Right lung (tissue), 5 donors: Measurements from ENCODE around the gene RPL37. TPM values are rescaled to one million over a fixed set of nuclear protein-coding genes. Genes with fewer than 3 reads are reported as not detected.
A peak's percentile ranks its signal among the peaks of the same experiment; 100 is the strongest.
"Not testable (repeated sequence)": the region's sequence is repeated elsewhere in the genome, so short reads cannot be mapped to it uniquely, and the experiment has no call there.

Experiments used
- DNase-seq, 2 donors: peaks; one replicate each; pipeline ENCODE4 v3.0.0-alpha.2; 2013
- polyA plus RNA-seq, 5 donors: library from polyadenylated mRNA; unstranded; fragments of 120-200 nt; gene quantifications; one replicate each; pipeline versions ENCODE4 v1.2.1 to v1.2.3, GENCODE V29; 2013; ENCODE audit warnings: inconsistent platforms in 1 of 5, low replicate concordance in 1 of 5; ENCODE audit not compliant: insufficient read length in 5 of 5, insufficient read depth in 1 of 5

The RPL37 gene
- polyA plus RNA-seq, 5 donors: 2,210 to 2,870 (median 2,405) TPM

GRCh38 chr5:40841068-40841805, 6.2 kb upstream of the RPL37 start, which contains the start of gene CARD6:
Gene CARD6, plus strand, starts transcription at chr5:40841367. Its CDS starts 16 bp downstream, at chr5:40841383.
- DNase-seq: peak; percentile 44 to 49

GRCh38 chr5:40838086-40838485, 3.1 kb upstream of the RPL37 start:
- DNase-seq: no peak

GRCh38 chr5:40834391-40834848, 602 bp downstream of the RPL37 start:
- peak in 1 of 2 donors; percentile 2 for DNase-seq

GRCh38 chr5:40833712-40834229, 1.3 kb downstream of the RPL37 start:
- DNase-seq: no peak

GRCh38 chr5:40832345-40832744, 2.7 kb downstream of the RPL37 start:
- DNase-seq: no peak

- no peak for DNase-seq
Observed at GRCh38 chr5:40831346-40832210, 3.4 kb downstream of the RPL37 start.

- no peak for DNase-seq
Observed at GRCh38 chr5:40829748-40830533, 5.1 kb downstream of the RPL37 start.

DNA sequence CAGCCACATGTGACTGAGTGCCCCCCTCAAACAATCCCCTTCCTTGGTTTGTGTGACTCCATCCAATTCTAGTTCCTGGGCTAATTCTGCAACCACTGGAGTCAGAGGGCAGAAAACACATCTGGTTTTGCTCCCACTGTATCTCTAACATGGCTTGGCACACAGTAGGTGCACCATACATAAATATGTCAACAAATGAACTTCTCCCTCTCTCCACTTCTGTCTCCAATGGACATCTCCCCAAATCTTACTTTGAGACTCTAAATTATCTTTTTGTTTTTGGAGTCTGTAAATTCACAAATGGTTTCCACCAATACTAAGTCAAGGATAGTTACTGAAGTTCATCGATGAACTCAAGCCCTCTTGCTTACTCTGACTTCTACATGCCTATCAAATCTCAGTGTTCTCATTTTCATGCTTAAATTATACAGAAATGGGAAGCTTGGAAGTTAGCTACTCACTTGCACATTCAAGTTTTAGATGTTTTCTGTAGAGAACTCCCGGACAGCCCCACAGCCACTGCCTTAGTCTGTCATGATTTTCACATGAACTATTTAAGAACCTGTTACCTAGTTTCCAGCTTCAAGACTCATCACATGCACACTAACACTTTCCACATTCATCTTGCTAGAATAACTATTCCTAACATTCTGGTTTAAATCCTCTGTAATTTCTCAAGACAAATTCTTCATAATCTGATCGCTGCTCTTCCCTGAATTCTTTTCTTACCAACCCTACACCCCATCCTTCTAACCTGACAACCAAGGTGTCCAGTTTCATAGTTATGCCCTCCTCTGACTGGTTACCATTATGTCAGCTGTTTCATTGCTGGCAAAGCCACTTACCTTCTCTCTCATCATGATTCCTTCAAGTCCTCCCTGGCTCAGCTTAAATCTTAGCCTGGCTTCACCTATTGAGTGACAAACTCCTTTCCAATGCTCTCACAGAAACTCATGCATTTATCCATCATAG, 6.0 kb downstream of the RPL37 start:
- DNase-seq: no peak

GRCh38 chr5:40828021-40828631, 6.9 kb downstream of the RPL37 start:
- no peak for DNase-seq

- no peak for DNase-seq
Observed at GRCh38 chr5:40827188-40827977, 7.6 kb downstream of the RPL37 start.

DNA sequence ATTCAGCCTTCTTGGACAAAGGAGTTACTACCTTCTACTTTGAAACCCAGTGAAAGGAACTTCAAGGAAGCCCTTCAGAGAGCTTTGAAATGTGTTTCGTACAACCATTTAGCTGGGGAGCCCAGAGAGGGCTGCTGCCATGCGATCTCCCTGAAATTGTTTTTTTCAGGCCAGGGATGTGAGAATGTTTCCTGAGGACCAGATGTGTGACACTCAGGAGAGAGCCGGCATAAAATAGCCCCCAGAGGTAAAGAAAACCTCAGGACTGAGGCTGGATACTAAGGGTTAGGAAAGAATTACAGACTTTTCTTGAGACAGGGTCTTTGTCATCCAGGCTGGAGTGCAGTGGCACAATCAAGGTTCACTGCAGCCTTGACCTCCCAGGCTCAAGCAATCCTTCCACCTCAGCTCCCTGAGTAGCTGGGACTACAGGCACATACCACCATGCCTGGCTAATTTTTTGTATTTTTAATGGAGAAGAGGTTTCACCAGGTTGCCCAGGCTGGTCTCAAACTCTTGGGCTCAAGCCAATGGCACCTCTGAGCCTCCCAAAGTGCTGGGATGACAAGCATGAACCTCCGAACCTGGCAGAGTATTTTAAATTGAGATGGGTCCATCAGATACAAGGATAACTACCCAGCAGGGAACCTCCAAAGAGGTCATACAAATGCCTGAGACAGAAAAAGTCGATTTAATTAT, 8.4 kb downstream of the RPL37 start:
- no peak for DNase-seq

- DNase-seq: not testable (repeated sequence)
Observed at GRCh38 chr5:40825461-40826043, 9.5 kb downstream of the RPL37 start.

GRCh38 chr5:40823459-40823858, 11.6 kb downstream of the RPL37 start:
- no peak for DNase-seq

- DNase-seq: no peak
Observed at GRCh38 chr5:40813698-40814281, 21.2 kb downstream of the RPL37 start.

GRCh38 chr5:40812125-40812524, 22.9 kb downstream of the RPL37 start:
- no peak for DNase-seq

- no peak for DNase-seq
Observed at GRCh38 chr5:40801771-40802562, 33.1 kb downstream of the RPL37 start.

- DNase-seq: no peak
Observed at GRCh38 chr5:40799258-40799657, 35.8 kb downstream of the RPL37 start.
